ENCODE results near the gene MAMDC4.
"Not testable (repeated sequence)": the region's sequence is repeated elsewhere in the genome, so short reads cannot be mapped to it uniquely, and the experiment has no call there.

The MAMDC4 gene

DNA sequence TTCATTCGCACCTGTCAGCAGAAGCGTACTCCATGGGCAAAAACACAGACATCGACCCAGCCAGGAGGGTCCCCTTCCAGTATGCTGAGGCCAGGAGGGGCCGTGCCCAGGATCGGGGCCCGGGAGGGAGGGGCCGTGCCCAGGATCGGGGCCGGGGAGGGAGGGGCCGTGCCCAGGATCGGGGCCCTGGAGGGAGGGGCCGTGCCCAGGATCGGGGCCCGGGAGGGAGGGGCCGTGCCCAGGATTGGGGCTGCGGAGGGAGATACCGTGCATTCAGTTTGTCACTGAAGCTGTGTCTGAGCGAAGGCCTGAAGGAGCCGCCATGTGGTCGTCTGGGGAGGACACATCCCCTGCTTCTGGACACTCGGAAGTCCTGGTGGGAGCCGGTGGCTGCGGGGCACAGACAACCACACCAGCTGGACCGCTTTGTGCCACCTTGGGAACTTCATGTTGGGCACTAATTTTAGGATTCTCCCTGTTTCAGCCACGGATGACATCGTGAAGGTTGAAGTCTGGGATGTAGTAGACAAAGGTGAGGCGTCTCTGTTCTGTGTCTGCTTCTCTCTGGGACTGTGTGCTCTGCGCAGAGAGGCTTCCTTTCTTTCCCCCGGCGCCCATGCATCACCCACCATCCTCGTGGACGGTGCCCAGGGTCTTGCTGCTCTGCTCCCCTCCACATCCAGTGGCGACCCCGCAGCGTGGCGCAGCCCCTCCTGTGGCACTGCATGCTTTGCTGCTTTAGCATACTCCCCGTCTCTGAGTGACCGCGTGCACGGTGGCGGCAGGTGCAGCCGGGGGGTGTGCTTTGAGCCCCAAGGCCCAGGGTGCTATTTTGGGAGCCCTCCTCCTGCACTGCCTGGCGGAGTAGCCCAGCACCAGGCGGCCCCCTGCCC lies 26.6 kb upstream of the MAMDC4 start:
- no peak for DNase-seq

DNA sequence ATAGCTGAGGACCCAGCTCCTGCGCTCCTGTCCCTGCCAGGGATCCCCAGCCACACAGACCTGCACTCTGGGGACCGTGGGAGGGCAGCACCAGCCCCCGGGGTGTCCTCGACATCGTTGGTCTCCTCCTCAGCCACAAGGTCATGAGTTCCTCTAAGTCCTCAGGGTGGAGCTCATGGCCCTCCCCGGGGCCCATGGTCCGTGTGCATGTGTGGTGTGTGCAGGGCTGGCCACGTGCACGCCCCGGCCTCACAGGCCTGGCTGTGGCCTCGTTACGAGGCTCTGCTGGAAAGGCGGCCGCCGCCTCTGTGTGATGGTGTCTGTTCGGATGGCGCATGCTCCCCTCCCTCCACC lies 26.0 kb upstream of the MAMDC4 start:
- no peak for DNase-seq

DNA sequence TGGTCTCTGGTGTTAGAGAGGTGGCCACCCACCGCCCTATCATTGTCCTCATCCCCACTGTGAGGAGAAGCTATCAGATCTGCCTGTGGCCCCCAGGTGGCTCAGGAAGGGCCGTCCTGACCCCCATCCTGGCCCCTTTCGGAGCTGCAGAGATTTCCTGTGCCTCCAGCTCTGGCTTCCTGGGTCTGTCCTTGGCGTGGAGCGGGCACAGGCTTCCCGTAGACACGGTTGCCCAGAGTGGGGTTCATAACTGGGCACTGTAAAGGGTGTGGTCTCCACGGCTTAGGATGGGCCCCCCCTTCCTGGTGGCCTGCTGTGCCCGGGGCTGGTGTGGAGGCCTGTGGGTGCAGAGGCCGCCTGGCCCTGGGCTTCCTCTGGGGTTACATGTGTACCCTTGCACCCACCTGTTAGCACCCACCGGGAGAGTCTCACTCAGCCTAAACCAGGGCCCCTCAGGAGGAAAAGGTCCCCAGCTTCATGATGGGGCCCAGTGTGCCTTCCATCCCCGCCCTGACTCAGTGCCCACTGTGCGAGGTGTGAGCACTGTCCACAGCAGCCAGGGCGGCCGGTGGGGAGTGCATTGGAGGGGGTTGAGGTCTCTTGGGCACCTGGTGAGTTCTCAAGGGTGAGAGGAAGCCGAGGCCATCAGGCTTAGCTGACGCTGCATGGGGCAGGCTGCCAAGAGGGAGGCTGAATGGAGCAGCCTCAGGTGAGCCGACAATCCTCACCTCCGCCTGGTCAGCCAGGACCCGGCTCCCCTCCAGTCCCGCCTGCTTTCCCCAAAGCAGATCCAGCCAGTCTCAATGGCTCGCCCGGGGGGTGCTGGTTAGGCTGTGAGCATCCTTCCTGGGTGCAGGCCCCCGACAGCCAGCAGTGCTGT lies 25.2 kb upstream of the MAMDC4 start:
- DNase-seq: no peak

DNA sequence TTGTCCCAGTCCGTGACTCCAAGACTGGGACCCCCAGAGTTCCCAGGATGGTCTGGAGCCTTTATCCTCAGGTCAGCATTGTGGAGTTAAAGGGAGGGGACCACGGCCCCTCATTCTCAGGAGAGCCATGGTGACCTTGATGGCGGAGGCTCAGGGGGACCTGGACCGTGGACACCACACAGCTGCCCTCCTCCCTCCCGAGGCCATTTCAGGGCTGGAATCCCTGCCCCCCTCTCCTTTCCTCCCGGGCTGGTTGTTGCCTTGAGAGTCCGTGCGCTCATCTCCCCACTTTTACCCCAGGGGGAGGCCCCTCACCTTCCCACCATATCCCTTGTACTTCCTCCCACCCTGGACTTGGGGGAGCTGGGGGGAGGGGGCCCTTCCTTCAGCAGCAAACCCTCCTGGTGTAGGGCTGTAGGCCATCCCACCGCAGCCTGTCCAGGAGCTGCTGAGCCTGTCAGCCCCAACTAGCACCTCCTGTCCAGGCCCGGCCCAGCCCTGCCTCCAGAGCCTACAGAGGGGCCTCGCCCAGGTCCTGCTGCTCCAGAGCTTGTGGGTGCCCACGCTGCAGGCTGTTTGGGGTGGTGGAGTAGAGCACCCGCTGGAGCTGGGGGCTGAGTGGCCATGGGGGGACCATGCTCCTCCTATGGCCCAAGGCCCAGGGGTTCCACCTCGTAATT lies 24.2 kb upstream of the MAMDC4 start:
- no peak for DNase-seq

- DNase-seq: no peak
Observed at GRCh38 chr9:136828474-136829140, 23.5 kb upstream of the MAMDC4 start.

DNA sequence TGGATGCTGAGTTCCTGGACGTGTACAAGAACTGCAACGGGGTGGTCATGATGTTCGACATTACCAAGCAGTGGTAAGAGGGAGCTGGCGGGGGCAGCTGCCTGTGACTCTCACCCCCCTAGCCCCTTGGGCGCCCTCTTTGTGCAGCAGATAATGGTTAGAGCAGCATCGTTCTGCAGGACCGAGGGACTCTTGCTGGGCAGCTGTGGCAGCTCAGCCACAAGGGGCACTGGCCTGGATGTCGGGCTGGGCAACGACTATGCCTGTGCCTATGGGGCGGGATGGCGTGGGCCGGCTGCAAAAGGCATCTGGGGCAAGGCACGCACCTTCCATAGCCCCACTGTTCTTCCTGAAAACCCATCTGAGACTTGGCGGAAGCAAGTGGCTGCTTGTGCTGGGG lies 22.7 kb upstream of the MAMDC4 start:
- no peak for DNase-seq

DNA sequence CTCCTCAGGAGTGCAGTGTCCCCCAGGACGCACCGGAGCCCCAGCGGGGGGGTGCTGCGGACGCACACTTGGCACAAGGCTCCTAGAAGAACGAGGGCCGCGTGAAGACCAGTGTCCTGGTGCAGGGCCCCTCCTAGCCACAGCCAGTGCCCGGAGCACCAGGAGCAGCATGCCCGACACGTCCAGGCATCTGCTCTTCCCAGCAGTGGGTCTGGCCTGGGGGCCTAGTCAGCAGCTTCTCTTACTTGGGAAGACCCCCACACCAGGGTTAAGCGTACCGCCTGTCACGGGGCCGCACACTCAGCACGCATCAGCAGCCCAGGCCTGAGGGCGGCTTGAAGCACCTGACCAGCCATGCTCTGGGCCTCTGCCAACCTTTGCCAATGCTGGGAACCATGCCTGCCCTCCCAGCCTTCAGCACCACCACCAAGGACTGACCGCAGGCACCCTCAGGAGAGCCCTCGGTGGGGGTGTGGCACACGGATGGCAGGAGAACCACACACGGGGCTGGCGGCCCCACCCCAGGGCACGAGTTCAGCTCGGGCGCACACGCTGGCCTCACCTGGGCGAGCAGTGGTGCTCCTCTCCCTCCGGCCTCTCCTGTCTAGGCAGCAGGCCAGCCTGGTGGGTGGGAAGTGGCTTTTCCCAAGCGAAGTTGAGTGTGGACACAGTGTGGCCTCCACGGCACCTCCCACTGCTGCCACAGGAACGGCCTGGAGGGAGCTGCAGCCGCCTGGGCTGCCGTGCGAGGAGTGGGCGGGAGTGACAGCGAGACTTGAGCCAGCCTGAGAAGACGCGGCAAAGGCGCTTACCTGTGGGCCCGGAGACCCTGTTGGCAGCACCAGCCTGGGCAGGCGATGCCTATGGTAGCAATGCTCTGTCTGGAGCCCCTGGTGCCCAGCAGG lies 21.9 kb upstream of the MAMDC4 start:
- DNase-seq: no peak

DNA sequence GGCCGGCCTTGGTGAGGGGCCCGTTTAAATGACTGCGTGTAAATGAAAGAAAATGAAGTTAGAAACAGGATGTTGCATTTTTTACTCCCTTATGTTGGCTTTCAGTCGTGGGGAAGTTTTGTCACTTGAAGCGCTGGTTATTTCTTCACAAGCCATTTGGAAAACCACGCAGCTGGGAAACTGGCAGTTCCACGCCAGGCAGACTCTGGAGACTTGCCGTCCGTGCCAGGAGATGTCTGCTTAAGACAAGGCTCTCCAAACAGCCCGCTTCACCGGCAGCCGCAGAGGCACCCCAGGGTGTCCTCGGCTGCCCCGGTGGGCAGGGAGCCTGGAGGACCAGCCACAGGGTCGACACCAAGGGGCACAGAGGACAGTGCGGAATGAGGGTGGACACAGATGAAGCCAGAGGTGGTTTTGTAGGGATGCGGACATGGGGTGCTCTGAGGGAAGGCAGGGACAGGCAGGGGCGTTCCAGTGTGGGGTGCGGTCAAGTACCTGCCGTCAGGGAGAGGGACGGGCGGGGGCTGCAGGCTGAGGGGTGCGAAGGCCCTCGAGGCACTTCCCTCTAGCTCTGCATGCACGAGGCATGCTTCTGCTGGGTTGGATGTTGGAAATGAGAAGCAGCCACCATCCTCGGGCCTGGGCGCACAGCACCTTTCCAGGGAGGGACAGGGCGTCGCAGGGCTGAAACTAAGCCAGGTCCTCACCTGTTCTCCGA lies 21.0 kb upstream of the MAMDC4 start:
- DNase-seq: no peak

DNA sequence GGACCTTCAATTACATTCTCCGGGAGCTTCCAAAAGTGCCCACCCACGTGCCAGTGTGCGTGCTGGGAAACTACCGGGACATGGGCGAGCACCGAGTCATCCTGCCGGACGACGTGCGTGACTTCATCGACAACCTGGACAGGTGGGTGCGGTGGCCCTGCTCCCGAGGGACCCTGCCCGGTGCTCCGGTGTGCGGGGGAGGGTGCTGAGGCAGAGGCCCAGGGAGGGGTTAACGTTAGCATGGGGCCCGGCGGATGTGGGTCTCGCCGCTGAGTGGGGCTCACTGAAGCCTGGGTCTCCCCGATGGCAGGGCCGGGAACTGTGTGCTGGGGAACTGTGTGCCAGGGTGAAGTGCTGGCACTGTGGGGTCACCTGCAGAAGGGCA lies 20.4 kb upstream of the MAMDC4 start:
- DNase-seq: no peak

GRCh38 chr9:136832581-136832980 lies 19.6 kb upstream of the MAMDC4 start:
- DNase-seq: no peak

DNA sequence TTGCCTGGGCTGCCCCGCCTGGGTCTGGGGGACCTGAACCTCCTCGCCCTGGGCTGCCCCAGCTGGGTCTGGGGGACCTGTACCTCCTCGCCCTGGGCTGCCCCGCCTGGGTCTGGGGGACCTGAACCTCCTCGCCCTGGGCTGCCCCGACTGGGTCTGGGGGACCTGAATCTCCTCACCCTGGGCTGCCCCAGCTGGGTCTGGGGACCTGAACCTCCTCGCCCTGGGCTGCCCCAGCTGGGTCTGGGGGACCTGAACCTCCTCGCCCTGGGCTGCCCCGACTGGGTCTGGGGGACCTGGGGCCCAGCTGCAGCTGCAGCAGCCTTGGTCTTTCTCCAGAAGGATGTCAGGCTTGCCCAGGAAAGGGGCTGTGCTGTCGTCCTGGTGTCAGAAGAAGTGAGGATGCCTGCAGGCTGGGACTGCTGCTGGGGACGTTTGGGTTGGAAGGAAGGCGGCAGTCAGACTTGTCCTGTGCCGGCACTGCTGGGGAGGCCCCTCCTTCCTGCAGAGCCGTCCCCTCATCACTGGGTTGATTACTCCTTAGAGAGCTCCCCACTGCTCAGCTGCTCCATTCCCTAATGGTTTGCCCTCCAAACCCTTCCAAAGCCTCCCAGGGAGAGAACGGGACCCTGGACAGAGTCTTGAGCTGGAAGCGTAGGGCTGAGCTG lies 18.6 kb upstream of the MAMDC4 start:
- DNase-seq: not testable (repeated sequence)

GRCh38 chr9:136835162-136835931 lies 16.8 kb upstream of the MAMDC4 start:
- no peak for DNase-seq

- no peak for DNase-seq
Observed at GRCh38 chr9:136835932-136836904, 15.9 kb upstream of the MAMDC4 start.

DNA sequence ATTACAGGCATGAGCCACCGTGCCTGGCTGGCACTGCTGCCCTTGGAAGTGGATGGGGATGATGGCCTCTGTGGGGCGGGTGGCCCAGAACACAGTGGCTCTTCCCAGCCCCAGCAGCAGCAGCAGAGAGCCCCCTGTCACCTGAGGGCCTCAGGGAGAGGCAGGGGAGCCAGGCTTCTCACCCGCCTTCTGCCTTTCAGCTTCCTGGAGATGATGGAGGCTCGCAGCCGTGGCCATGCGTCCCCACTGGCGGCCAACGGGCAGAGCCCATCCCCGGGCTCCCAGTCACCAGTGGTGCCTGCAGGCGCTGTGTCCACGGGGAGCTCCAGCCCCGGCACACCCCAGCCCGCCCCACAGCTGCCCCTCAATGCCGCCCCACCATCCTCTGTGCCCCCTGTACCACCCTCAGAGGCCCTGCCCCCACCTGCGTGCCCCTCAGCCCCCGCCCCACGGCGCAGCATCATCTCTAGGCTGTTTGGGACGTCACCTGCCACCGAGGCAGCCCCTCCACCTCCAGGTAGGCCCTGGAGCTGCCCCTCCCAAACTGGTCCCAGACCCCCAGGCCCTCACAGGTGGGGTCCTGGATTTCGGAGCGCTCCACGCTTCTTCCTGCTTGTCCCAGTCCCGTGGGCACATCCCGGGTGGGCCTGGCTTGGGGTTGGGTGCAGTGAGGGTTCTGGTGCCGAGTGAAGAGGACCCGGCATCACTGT lies 14.8 kb upstream of the MAMDC4 start:
- no peak for DNase-seq

GRCh38 chr9:136837856-136838277 lies 14.3 kb upstream of the MAMDC4 start:
- not testable (repeated sequence) for DNase-seq

DNA sequence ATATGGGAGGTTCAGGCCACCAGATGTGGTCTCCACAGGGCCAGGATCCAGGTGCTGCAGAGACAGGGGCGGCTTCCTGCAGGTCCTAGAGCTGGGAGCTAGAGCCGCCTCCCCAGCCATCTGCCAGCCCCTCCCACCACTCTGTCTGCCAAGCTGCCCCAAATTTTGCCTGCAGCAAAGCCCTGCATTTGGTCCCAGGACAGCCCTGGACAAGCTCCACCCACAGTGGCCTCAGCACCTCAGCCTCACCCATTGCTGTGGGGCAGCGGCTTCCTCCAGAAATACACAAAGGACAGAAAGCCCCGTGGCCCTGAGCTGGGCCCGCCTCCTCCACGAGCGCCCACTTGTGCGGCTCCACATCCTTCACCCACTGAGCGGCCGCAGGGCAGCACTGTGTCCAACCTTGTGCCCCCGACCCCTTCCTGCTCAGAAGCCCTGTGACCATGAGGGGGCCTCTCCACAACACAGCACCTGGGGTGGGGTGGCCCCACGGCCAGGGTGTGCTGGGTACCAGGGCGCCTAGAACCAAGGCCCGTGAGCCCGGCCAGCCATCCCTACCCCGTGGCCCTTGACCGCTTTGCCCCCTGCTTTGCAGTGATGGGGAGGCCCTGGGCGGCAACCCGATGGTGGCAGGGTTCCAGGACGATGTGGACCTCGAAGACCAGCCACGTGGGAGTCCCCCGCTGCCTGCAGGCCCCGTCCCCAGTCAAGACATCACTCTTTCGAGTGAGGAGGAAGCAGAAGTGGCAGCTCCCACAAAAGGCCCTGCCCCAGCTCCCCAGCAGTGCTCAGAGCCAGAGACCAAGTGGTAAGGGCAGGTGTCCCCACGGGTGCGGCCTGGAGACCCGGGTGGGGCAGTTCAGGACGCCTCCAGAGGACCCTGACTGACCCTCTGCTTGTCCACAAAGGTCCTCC lies 13.6 kb upstream of the MAMDC4 start:
- DNase-seq: no peak

All from CD4-positive, alpha-beta T cell treated with Interleukin-12 subunit alpha and Interleukin-12 subunit beta, for 1 hour (primary cell).